Nephron progenitor cell (in vitro differentiated cells): Measurements from ENCODE around the gene KRTDAP.

Experiments used
- DNase-seq: peaks from one replicate; pipeline ENCODE4 v3.0.0; 2021
- H3K27ac Mint-ChIP-seq: 2 replicates; pipeline ENCODE4 v1.8.0; 2021; ENCODE audit warnings: mild to moderate bottlenecking, moderate library complexity, mixed read lengths
- H3K27me3 Mint-ChIP-seq: 2 replicates; pipeline ENCODE4 v1.8.0; 2021; ENCODE audit warnings: mild to moderate bottlenecking, low read depth, mixed read lengths; ENCODE audit not compliant: poor library complexity
- H3K36me3 Mint-ChIP-seq: 2 replicates; pipeline ENCODE4 v1.8.0; 2021; ENCODE audit warnings: low read depth, mixed read lengths
- H3K4me1 Mint-ChIP-seq: 2 replicates; pipeline ENCODE4 v1.8.0; 2021; ENCODE audit warnings: mixed read lengths
- H3K4me3 Mint-ChIP-seq: 2 replicates; pipeline ENCODE4 v1.8.0; 2021; ENCODE audit warnings: mild to moderate bottlenecking, moderate library complexity, mixed read lengths
- H3K9me3 Mint-ChIP-seq: 2 replicates; pipeline ENCODE4 v1.8.0; 2021; ENCODE audit warnings: mild to moderate bottlenecking, moderate library complexity, mixed read lengths
- TF ChIP-seq, protein P1 (sequence below): fragments of 200-600 bp; sonication (generic); IDR thresholded peaks from 2 replicates; pipeline ENCODE4 v1.5.0; 2021; ENCODE audit warnings: antibody characterized with exemption

Gene KRTDAP

DNA sequence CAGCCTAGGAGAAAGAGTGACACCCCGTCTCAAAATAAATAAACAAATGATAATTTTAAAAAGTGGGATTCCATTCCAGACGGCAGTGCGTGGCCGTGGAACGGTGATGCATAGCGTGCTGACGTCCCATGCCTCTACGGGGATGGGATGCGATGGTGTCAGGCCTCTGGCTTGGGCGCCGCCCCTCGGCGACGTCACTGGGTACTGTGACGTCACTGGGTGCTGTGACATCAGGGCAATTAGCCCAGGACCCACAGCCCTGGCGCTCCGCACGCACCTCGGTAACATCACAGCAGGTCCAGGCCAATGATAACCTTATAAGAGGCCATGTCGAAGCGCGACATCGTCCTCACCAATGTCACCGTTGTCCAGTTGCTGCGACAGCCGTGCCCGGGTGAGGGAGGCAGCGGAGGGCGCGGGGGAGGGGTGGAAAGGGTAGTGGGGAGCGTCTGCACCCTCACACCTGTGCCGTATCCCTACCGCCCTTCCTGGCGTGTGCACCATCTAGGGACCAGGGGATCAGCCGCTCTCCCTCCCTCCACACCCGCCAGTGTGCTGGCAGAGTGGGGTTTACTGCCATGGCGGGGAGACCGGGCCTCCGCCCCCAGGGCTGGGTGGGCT lies 43.0 kb upstream of the KRTDAP start, which contains the start of gene GAPDHS:
TSS of gene GAPDHS (plus strand) at position 256 of the 621 bp plus-strand sequence. CDS start at position 328, 72 bp downstream.
- Mint-ChIP-seq H3K27ac (no peak within 1 kb of the TSS), H3K36me3 (peaks cover 5% of the 10 kb centered on the region), H3K27me3 (peaks cover 31% of the 10 kb centered on the region), H3K9me3 (no peaks in the 10 kb centered on the region), H3K4me1 (peaks cover 17% of the 10 kb centered on the region), H3K4me3 (no peak within 1 kb of the TSS)
- TF ChIP-seq, protein P1, sequence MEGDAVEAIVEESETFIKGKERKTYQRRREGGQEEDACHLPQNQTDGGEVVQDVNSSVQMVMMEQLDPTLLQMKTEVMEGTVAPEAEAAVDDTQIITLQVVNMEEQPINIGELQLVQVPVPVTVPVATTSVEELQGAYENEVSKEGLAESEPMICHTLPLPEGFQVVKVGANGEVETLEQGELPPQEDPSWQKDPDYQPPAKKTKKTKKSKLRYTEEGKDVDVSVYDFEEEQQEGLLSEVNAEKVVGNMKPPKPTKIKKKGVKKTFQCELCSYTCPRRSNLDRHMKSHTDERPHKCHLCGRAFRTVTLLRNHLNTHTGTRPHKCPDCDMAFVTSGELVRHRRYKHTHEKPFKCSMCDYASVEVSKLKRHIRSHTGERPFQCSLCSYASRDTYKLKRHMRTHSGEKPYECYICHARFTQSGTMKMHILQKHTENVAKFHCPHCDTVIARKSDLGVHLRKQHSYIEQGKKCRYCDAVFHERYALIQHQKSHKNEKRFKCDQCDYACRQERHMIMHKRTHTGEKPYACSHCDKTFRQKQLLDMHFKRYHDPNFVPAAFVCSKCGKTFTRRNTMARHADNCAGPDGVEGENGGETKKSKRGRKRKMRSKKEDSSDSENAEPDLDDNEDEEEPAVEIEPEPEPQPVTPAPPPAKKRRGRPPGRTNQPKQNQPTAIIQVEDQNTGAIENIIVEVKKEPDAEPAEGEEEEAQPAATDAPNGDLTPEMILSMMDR = no peak
- no peak for DNase-seq

DNA sequence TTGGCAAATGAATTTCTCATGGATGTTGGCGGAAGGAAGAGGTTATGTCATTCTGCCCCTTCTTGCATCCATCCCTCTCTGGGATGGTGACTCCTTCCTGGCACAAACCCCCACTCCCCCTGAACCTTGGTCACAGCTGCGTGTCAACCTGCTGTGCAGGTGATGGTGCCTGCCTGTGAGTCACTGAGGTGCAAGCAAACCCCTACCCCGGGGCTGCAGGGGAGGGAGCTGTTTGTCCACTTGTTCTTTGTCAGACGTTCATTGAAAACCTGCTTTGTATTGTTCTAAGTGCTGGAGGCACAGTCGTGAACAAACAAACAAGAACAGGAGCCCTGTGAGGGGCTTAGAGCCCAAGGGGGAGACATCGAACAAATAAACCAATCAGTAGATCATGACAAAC lies 41.0 kb upstream of the KRTDAP start:
- no peaks in the 10 kb centered on the region for H3K9me3 Mint-ChIP-seq
- TF ChIP-seq, protein P1 = no peak
- no peak for DNase-seq
- H3K4me3 Mint-ChIP-seq = no peak overlapping the region
- peaks cover 5% of the 10 kb centered on the region for H3K36me3 Mint-ChIP-seq
- H3K4me1 Mint-ChIP-seq = peaks cover 8% of the 10 kb centered on the region
- H3K27me3 Mint-ChIP-seq = peaks cover 35% of the 10 kb centered on the region
- H3K27ac Mint-ChIP-seq = no peak overlapping the region

DNA sequence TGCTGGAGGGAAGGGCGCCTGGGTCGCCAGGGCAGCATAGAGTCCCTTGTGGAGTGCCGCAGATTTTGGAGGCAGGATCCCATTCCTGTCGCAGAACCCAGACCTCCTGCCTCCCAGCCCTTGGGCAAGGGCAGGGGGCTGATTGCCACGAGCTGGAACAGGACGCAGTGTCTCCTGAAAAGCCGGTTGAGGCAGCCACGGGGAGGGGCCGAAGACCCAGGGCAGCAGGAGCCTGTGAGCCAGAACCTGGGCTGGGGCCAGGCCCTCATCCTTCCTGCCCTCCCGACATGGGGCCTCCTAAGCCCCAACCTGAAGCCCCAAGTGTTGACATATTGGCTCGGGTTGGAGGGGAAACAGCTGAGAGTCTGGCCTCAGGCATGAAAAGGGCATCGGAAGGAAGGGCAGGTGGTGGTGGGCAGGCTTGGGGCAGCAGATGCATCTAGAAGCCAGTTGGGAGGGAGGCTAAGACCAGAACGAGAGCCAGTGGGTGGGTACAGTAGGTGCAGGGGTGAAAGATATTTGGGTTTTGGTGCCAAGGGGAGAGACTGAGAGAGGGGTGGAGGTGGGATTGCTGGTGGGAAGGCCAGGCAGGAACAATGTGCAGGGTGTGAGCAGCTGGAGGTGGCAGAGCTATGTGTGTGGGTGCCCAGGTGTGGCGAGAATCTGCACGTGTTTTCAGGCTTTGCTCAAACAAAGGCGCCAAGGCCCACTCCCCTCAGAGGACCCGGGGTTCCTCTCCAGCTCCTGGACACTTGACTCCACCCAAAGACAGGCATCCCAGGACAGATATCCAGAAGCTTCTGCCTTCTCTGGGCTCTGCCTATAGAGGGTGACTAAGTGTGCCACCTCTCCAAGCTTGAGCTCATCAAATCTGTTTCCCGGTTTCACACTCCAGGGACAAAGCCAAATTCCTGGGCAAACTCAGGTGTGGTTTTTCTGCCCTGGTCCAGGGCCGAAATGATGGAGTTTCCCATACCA lies 39.3 kb upstream of the KRTDAP start:
- H3K9me3 Mint-ChIP-seq = no peaks in the 10 kb centered on the region
- no peak overlapping the region for H3K4me3 Mint-ChIP-seq
- TF ChIP-seq, protein P1 = no peak
- DNase-seq = no peak
- peaks cover 5% of the 10 kb centered on the region for H3K36me3 Mint-ChIP-seq
- H3K27me3 Mint-ChIP-seq = peaks cover 31% of the 10 kb centered on the region
- peaks cover 12% of the 10 kb centered on the region for H3K4me1 Mint-ChIP-seq
- H3K27ac Mint-ChIP-seq = no peak overlapping the region

DNA sequence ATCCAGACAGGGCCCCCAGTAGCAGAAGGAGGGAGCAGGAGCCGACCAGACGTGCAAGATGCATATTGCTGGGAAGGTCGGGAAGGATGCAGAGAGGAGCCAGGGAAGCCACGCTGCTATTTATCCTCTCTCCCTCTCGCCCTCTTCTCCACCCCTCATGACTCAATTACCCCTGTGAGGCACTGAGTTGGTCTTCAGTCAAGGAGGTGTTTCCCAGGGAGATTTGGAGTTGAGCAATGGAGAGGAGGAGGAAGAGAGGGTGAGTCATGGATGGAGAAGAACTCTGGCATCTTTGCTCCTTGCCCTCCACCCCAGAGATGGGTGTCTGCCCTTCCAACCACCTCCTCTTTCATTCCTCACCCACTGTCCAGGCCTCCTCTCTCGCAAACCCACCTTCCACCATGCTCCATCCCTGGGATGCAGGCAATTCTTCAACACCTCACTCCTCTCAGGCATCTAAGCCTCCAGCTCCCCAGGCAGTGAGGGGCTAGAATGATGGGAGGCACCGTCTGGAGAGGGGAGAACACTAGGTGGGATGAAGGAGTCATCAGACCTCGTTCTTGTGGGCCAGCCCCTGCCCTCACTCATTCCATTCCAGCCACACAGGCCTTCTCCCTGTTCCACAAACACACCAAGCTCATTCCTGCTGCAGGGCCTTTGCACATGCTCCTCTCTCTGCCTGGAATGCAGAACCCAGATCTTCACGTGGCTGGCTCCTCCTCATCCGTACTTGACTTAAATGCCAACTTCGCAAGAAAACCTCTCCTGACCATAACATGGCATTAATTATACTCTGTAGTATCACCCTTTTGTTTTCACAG lies 38.2 kb upstream of the KRTDAP start, which contains the start of gene SBSN:
TSS of gene SBSN (minus strand) at position 94 of the 821 bp plus-strand sequence. CDS start at position 64, 30 bp downstream.
- Mint-ChIP-seq H3K4me1 (peaks cover 17% of the 10 kb centered on the region), H3K9me3 (no peaks in the 10 kb centered on the region), H3K27me3 (peaks cover 31% of the 10 kb centered on the region), H3K27ac (no peak within 1 kb of the TSS), H3K36me3 (peaks cover 5% of the 10 kb centered on the region), H3K4me3 (no peak within 1 kb of the TSS)
- DNase-seq = no peak
- TF ChIP-seq, protein P1 = no peak

DNA sequence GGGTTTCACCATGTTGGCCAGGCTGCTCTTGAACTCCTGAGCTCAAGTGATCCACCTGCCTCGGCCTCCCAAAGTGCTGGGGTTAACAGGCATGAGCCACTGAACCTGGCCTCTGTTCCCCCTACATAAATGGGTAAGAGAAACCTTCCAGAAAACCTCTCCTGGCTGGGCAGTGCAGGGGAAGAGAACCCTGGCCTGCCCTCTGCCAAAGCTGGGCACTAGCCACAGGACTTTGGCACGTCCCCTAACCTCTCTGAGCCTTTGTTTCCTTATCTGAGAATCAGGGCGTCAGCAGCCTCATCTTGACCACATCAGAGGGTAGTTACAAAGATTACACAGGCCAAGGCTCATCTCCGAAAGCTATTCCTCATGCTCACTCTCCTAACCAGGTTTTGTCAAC lies 35.6 kb upstream of the KRTDAP start:
- TF ChIP-seq, protein P1 = no peak
- Mint-ChIP-seq H3K4me3 (no peak overlapping the region), H3K36me3 (no peaks in the 10 kb centered on the region), H3K9me3 (no peaks in the 10 kb centered on the region), H3K27ac (no peak overlapping the region), H3K27me3 (peaks cover 25% of the 10 kb centered on the region), H3K4me1 (peaks cover 17% of the 10 kb centered on the region)
- no peak for DNase-seq
